ENCODE results near the gene ULBP3.

Gene ULBP3

DNA sequence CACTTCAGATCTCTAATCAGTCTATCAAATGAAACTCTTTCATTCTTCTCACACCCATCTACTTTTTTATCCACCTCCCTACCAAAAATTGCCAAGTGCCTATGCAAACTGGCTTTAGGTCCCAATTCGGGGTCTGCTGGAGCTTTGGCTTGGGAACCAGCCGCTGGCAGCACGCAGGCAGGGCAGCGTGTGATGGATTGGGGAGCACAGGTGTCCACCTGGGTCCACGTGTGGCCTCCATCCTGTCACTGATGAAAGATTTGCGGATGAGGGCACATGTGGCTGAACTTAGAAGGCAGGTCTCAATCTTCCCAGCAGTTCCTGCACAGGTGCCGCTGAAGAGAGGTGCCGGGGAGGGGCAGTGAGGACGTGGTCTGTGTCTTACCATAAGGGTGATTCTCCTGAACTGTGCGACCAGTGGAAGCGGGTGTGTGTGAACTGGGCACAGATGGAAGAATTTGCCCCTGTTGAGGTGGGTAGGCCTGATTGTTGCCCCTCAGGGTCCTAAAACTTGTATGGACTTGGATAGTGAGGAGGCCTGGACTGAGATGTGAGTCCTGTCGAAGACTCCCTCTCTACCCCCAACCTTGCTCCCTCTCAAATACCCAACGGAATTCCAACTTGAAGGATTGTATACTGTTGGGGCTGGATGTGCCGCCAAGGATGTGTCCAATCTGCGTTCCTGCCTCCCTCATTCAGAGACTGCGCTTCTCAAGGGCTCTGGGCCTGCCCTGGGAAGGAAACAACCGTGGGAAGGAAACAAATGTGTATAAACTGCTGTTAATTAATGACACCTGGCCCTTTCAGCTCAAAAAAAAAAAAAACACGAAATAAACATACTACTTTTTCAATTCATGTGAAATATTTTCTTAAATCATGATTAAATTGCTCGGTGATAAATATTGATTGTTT, 25.2 kb downstream of the ULBP3 start:
- H3K36me3 ChIP-seq (ENCODE audit: insufficient read depth, low read length) = no peaks in the 10 kb centered on the region
- H3K9me3 ChIP-seq (ENCODE audit: control insufficient read depth, insufficient read depth, low read length) = no peaks in the 10 kb centered on the region
- no peak overlapping the region for H3K9ac ChIP-seq (ENCODE audit: low read depth, low read length)
- H3K4me1 ChIP-seq (ENCODE audit: insufficient read depth, low read length) = no peaks in the 10 kb centered on the region

GRCh38 chr6:150043096-150043495, 25.8 kb downstream of the ULBP3 start:
- H3K36me3 ChIP-seq (ENCODE audit: insufficient read depth, low read length) = no peaks in the 10 kb centered on the region
- H3K4me1 ChIP-seq (ENCODE audit: insufficient read depth, low read length) = no peaks in the 10 kb centered on the region
- H3K9me3 ChIP-seq (ENCODE audit: control insufficient read depth, insufficient read depth, low read length) = no peaks in the 10 kb centered on the region
- H3K9ac ChIP-seq (ENCODE audit: low read depth, low read length) = no peak overlapping the region

DNA sequence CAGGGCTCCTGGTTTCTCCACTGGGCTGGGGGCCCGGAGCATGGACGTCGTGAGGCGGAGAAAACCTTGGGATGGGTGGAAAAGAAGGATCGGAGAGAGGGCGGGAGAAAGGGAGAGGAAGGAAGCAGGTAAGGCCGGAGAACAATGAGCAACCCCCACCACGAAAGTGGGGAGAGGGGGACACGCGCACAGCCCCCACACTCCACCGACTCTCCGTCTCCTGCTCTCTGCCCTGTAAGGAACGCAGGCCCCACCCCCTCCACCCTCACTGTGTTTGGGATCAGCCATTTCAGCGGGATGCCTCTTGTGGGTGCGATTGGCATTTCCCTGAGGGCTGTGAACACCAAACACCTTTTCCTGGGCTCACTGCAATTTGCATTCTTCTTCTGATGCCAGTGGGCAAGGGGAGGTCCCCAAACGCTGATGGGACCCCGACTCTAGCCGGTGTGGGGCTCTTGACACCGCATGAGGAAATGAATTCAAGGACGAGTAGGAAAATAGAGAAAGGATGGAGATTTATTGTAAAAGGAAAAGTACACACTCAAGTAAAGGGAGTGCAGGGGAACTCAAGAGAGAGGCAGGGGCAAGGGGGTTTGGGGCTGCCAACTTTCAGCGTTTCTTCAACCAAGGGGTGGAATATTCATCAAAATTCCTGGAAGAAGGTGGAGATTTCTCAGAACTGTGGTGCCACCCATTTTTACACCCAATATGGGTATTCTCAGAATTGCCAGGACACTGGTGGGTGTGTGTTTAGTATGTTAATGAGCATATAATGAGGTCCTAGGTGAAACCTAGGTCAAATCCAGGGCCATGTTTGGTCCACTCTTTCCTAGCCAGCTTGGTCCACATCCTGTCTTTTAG, 30.5 kb downstream of the ULBP3 start:
- Histone ChIP-seq H3K9ac (ENCODE audit: low read depth, low read length) (peak overlapping the region; percentile 47; the same call in 1 of the 2 replicates), H3K9me3 (ENCODE audit: control insufficient read depth, insufficient read depth, low read length) (no peaks in the 10 kb centered on the region; the same call in 1 of the 2 replicates), H3K4me1 (ENCODE audit: insufficient read depth, low read length) (no peaks in the 10 kb centered on the region), H3K36me3 (ENCODE audit: insufficient read depth, low read length) (no peaks in the 10 kb centered on the region)

- Histone ChIP-seq H3K9ac (ENCODE audit: low read depth, low read length) (peak overlapping the region; percentile 47), H3K9me3 (ENCODE audit: control insufficient read depth, insufficient read depth, low read length) (no peaks in the 10 kb centered on the region; the same call in 1 of the 2 replicates), H3K36me3 (ENCODE audit: insufficient read depth, low read length) (no peaks in the 10 kb centered on the region), H3K4me1 (ENCODE audit: insufficient read depth, low read length) (no peaks in the 10 kb centered on the region)
Observed at GRCh38 chr6:150037526-150038201, 31.3 kb downstream of the ULBP3 start.

DNA sequence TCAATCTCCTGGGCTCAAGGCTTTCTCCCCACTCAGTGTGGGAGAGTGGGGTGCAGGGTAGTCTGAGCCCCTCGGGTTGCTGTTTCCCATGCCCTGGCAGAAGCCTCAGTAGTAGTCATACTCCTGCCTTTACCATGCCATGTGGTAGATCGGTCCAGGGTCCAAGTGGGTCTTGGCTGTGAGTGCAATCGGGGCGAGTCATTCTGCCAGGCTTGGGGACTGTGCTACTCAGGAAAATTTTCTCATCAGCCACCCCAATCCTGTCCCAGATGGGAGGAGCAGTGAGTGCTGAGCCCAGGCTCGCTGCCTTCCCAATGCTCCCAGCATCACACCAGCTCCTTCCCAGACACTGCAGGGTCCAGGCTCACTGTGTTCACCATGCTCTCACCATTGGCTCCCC, 32.8 kb downstream of the ULBP3 start:
- no peaks in the 10 kb centered on the region for H3K36me3 ChIP-seq (ENCODE audit: insufficient read depth, low read length)

GRCh38 chr6:150033207-150033771, 35.6 kb downstream of the ULBP3 start:
- no peaks in the 10 kb centered on the region; the same call in 1 of the 2 replicates for H3K9me3 ChIP-seq (ENCODE audit: control insufficient read depth, insufficient read depth, low read length)
- H3K36me3 ChIP-seq (ENCODE audit: insufficient read depth, low read length) = no peaks in the 10 kb centered on the region
- no peak overlapping the region for H3K9ac ChIP-seq (ENCODE audit: low read depth, low read length)
- no peaks in the 10 kb centered on the region for H3K4me1 ChIP-seq (ENCODE audit: insufficient read depth, low read length)

More for the DNA sequence above, 32.8 kb downstream of the ULBP3 start:
- Histone ChIP-seq H3K9me3 (ENCODE audit: control insufficient read depth, insufficient read depth, low read length) (no peaks in the 10 kb centered on the region; the same call in 1 of the 2 replicates), H3K9ac (ENCODE audit: low read depth, low read length) (no peak overlapping the region), H3K4me1 (ENCODE audit: insufficient read depth, low read length) (no peaks in the 10 kb centered on the region)

DNA sequence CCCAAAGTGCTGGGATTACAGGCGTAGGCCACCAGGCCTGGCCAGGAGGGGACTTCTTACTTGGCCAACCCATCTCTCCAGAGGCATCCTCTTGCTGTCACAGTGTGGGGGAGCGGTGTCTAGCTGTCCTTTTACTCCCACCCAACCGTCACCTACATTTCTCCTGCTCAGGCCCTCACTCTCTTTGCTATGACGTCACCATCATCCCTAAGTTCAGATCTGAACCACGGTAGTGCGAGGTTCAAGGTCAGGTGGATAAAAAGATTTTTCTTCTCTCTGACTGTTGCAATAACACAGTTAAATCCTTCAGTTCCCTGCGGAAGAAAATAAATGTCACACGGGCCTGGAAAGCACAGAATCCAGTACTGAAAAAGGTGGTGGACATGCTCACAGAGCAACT, 36.3 kb downstream of the ULBP3 start:
- H3K36me3 ChIP-seq (ENCODE audit: insufficient read depth, low read length) = no peaks in the 10 kb centered on the region
- H3K9me3 ChIP-seq (ENCODE audit: control insufficient read depth, insufficient read depth, low read length) = no peaks in the 10 kb centered on the region; the same call in 1 of the 2 replicates
- H3K9ac ChIP-seq (ENCODE audit: low read depth, low read length) = no peak overlapping the region
- no peaks in the 10 kb centered on the region for H3K4me1 ChIP-seq (ENCODE audit: insufficient read depth, low read length)

DNA sequence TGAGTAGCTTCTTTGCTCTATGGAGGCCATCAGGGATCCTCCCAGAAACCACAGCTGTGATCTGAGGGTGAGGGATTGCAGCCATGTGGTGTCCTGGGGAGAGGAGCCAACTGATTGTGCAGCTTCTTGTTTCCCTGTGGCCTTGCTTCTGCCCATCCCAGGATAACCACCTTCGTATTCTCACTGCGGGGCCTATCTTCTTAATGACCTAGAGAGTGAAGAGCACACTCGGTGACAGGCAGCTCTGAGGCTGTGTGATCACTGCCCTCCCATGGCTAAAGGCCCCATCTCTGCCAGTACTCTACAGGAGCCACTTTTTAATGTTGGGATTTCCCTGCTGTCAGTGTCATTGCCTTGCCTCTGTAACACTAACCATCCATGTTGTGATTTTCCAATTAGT, 38.3 kb downstream of the ULBP3 start:
- Histone ChIP-seq H3K9ac (ENCODE audit: low read depth, low read length) (no peak overlapping the region), H3K9me3 (ENCODE audit: control insufficient read depth, insufficient read depth, low read length) (no peaks in the 10 kb centered on the region), H3K36me3 (ENCODE audit: insufficient read depth, low read length) (no peaks in the 10 kb centered on the region), H3K4me1 (ENCODE audit: insufficient read depth, low read length) (0 out of 2 replicates have a peak, but pooled peaks cover 7% of the 10 kb centered on the region)

- Histone ChIP-seq H3K9ac (ENCODE audit: low read depth, low read length) (no peak overlapping the region), H3K4me1 (ENCODE audit: insufficient read depth, low read length) (0 out of 2 replicates have a peak, but pooled peaks cover 7% of the 10 kb centered on the region), H3K9me3 (ENCODE audit: control insufficient read depth, insufficient read depth, low read length) (no peaks in the 10 kb centered on the region), H3K36me3 (ENCODE audit: insufficient read depth, low read length) (no peaks in the 10 kb centered on the region)
Observed at GRCh38 chr6:150029749-150030148, 39.2 kb downstream of the ULBP3 start.

DNA sequence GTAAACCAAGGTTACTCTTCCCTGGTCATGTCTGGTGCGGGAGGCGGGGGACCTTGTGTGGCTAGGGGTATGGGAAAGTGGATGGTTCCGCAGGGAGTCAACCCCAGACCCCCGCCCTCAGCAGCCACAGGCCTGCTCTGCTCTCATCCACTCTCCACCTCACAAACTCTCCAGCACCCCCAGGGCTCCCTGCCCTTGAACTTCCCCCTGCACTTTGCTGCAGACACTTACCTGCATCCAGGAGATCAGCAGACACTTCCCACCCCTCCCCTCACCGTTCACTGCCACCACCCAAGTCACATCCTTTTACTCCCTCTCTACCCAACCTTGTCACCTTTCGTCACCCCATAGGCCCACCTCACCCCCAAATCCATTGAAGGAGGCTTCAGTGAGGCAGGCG, 39.6 kb downstream of the ULBP3 start:
- Histone ChIP-seq H3K36me3 (ENCODE audit: insufficient read depth, low read length) (no peaks in the 10 kb centered on the region), H3K4me1 (ENCODE audit: insufficient read depth, low read length) (0 out of 2 replicates have a peak, but pooled peaks cover 7% of the 10 kb centered on the region), H3K9ac (ENCODE audit: low read depth, low read length) (no peak overlapping the region), H3K9me3 (ENCODE audit: control insufficient read depth, insufficient read depth, low read length) (no peaks in the 10 kb centered on the region)

GRCh38 chr6:150028799-150029198, 40.1 kb downstream of the ULBP3 start:
- Histone ChIP-seq H3K9ac (ENCODE audit: low read depth, low read length) (no peak overlapping the region), H3K4me1 (ENCODE audit: insufficient read depth, low read length) (0 out of 2 replicates have a peak, but pooled peaks cover 7% of the 10 kb centered on the region), H3K9me3 (ENCODE audit: control insufficient read depth, insufficient read depth, low read length) (no peaks in the 10 kb centered on the region), H3K36me3 (ENCODE audit: insufficient read depth, low read length) (no peaks in the 10 kb centered on the region)

DNA sequence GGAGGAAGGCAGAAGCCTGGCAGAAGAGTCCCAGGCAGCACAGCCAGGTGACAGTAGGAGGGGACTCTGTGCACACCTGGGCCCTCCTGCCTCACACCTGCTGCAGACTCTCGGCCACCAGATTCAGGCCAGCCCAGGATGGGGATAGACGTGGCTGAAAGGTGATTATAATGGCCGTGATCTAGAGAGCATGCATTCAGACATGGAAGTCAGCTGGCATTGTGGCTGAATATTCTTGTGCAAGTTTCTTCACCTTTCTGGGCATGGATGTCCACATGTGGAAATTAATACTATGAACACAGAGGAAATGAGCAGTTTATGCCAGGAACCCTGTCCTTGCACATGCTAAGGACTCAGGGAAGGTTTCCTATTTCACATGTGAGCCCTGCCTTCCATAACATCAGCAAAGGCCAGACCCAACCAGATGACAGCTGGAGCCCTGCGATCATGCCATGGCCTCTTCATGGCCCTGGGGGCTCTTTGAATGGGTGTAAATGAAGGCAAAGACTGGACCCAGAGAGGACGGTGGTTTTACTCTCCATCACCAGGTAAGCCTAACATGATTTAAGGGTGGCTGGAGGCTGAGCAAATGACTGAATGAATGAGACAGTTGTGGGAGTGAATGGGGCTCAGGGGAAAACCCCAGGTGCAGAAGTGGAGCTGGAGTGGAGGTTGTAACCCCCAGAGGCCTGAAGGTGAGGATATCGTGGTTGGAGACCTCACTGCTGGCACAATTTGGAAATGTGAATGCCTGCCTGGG, 40.9 kb downstream of the ULBP3 start:
- Histone ChIP-seq H3K9ac (ENCODE audit: low read depth, low read length) (no peak overlapping the region), H3K9me3 (ENCODE audit: control insufficient read depth, insufficient read depth, low read length) (no peaks in the 10 kb centered on the region), H3K4me1 (ENCODE audit: insufficient read depth, low read length) (0 out of 2 replicates have a peak, but pooled peaks cover 7% of the 10 kb centered on the region), H3K36me3 (ENCODE audit: insufficient read depth, low read length) (no peaks in the 10 kb centered on the region)
